ENCODE measurements around the gene SELENOS.

SELENOS gene

GRCh38 chr15:101255051-101255395, 22.3 kb downstream of the SELENOS start:
- no peak for DNase-seq (ENCODE audit: low spot score)
- Mint-ChIP-seq H3K4me1 (ENCODE audit: low read depth) (peaks cover 32% of the 10 kb centered on the region), H3K4me3 (no peak overlapping the region), H3K27me3 (ENCODE audit: low read depth) (peaks cover 13% of the 10 kb centered on the region), H3K27ac (no peak overlapping the region), H3K9me3 (no peaks in the 10 kb centered on the region), H3K36me3 (ENCODE audit: low read depth) (peaks cover 6% of the 10 kb centered on the region)

- H3K4me3 Mint-ChIP-seq = no peak overlapping the region
- peaks cover 11% of the 10 kb centered on the region for H3K36me3 Mint-ChIP-seq (ENCODE audit: low read depth)
- no peaks in the 10 kb centered on the region for H3K9me3 Mint-ChIP-seq
- H3K27me3 Mint-ChIP-seq (ENCODE audit: low read depth) = peaks cover 10% of the 10 kb centered on the region
- no peak for DNase-seq (ENCODE audit: low spot score)
- no peak overlapping the region for H3K27ac Mint-ChIP-seq
- peaks cover 37% of the 10 kb centered on the region for H3K4me1 Mint-ChIP-seq (ENCODE audit: low read depth)
Measured at GRCh38 chr15:101254157-101255050, 22.9 kb downstream of the SELENOS start.

GRCh38 chr15:101252836-101253235, 24.4 kb downstream of the SELENOS start:
- H3K4me3 Mint-ChIP-seq = peak overlapping the region; percentile 90
- H3K4me1 Mint-ChIP-seq (ENCODE audit: low read depth) = peaks cover 47% of the 10 kb centered on the region
- no peaks in the 10 kb centered on the region for H3K9me3 Mint-ChIP-seq
- DNase-seq (ENCODE audit: low spot score) = no peak
- peaks cover 20% of the 10 kb centered on the region for H3K36me3 Mint-ChIP-seq (ENCODE audit: low read depth)
- H3K27me3 Mint-ChIP-seq (ENCODE audit: low read depth) = no peaks in the 10 kb centered on the region
- H3K27ac Mint-ChIP-seq = peak overlapping the region; percentile 90

- Mint-ChIP-seq H3K27me3 (ENCODE audit: low read depth) (no peaks in the 10 kb centered on the region), H3K36me3 (ENCODE audit: low read depth) (peaks cover 22% of the 10 kb centered on the region), H3K4me1 (ENCODE audit: low read depth) (peaks cover 54% of the 10 kb centered on the region), H3K27ac (peak within 1 kb of the TSS; percentile 90), H3K4me3 (peak within 1 kb of the TSS; percentile 90), H3K9me3 (no peaks in the 10 kb centered on the region)
- DNase-seq (ENCODE audit: low spot score) = peak; percentile 91
Measured at GRCh38 chr15:101251830-101252820, 25.2 kb downstream of the SELENOS start, which contains the start of gene CHSY1. Gene CHSY1, minus strand, starts transcription at chr15:101252048. Its CDS starts 592 bp downstream, at chr15:101251456.

- Mint-ChIP-seq H3K4me3 (peak overlapping the region; percentile 84), H3K27ac (peak overlapping the region; percentile 88), H3K4me1 (ENCODE audit: low read depth) (peaks cover 58% of the 10 kb centered on the region), H3K9me3 (no peaks in the 10 kb centered on the region), H3K27me3 (ENCODE audit: low read depth) (no peaks in the 10 kb centered on the region), H3K36me3 (ENCODE audit: low read depth) (peaks cover 22% of the 10 kb centered on the region)
- DNase-seq (ENCODE audit: low spot score) = no peak
Measured at GRCh38 chr15:101250873-101251829, 26.1 kb downstream of the SELENOS start.

- H3K27ac Mint-ChIP-seq = peak overlapping the region; percentile 88
- H3K36me3 Mint-ChIP-seq (ENCODE audit: low read depth) = peaks cover 27% of the 10 kb centered on the region
- H3K9me3 Mint-ChIP-seq = no peaks in the 10 kb centered on the region
- H3K4me1 Mint-ChIP-seq (ENCODE audit: low read depth) = peaks cover 61% of the 10 kb centered on the region
- peak overlapping the region; percentile 81 for H3K4me3 Mint-ChIP-seq
- DNase-seq (ENCODE audit: low spot score) = no peak
- no peaks in the 10 kb centered on the region for H3K27me3 Mint-ChIP-seq (ENCODE audit: low read depth)
Measured at GRCh38 chr15:101250341-101250831, 26.9 kb downstream of the SELENOS start.

GRCh38 chr15:101248274-101248673, 29.0 kb downstream of the SELENOS start:
- H3K4me1 Mint-ChIP-seq (ENCODE audit: low read depth) = peaks cover 75% of the 10 kb centered on the region

GRCh38 chr15:101246824-101247745, 30.2 kb downstream of the SELENOS start:
- peaks cover 76% of the 10 kb centered on the region for H3K4me1 Mint-ChIP-seq (ENCODE audit: low read depth)
- no peaks in the 10 kb centered on the region for H3K9me3 Mint-ChIP-seq
- no peak for DNase-seq (ENCODE audit: low spot score)
- peaks cover 47% of the 10 kb centered on the region for H3K36me3 Mint-ChIP-seq (ENCODE audit: low read depth)
- peak overlapping the region; percentile 68 for H3K4me3 Mint-ChIP-seq
- no peaks in the 10 kb centered on the region for H3K27me3 Mint-ChIP-seq (ENCODE audit: low read depth)
- H3K27ac Mint-ChIP-seq = peak overlapping the region; percentile 82

More at GRCh38 chr15:101248274-101248673, 29.0 kb downstream of the SELENOS start:
- Mint-ChIP-seq H3K27me3 (ENCODE audit: low read depth) (no peaks in the 10 kb centered on the region), H3K27ac (peak overlapping the region; percentile 29), H3K4me3 (peak overlapping the region; percentile 49), H3K9me3 (no peaks in the 10 kb centered on the region), H3K36me3 (ENCODE audit: low read depth) (peaks cover 40% of the 10 kb centered on the region)
- DNase-seq (ENCODE audit: low spot score) = no peak

GRCh38 chr15:101246391-101246790, 30.9 kb downstream of the SELENOS start:
- Mint-ChIP-seq H3K27ac (peak overlapping the region; percentile 46), H3K27me3 (ENCODE audit: low read depth) (no peaks in the 10 kb centered on the region), H3K36me3 (ENCODE audit: low read depth) (peaks cover 49% of the 10 kb centered on the region), H3K4me3 (peak overlapping the region; percentile 68), H3K4me1 (ENCODE audit: low read depth) (peaks cover 82% of the 10 kb centered on the region), H3K9me3 (no peaks in the 10 kb centered on the region)
- no peak for DNase-seq (ENCODE audit: low spot score)

- Mint-ChIP-seq H3K4me3 (peak overlapping the region; percentile 68), H3K27ac (peak overlapping the region; percentile 64), H3K4me1 (ENCODE audit: low read depth) (peaks cover 85% of the 10 kb centered on the region), H3K9me3 (no peaks in the 10 kb centered on the region), H3K27me3 (ENCODE audit: low read depth) (no peaks in the 10 kb centered on the region), H3K36me3 (ENCODE audit: low read depth) (peaks cover 43% of the 10 kb centered on the region)
- DNase-seq (ENCODE audit: low spot score) = no peak
Measured at GRCh38 chr15:101244889-101245668, 32.2 kb downstream of the SELENOS start.

GRCh38 chr15:101244036-101244781, 33.1 kb downstream of the SELENOS start:
- peak overlapping the region; percentile 64 for H3K27ac Mint-ChIP-seq
- DNase-seq (ENCODE audit: low spot score) = no peak
- no peaks in the 10 kb centered on the region for H3K9me3 Mint-ChIP-seq
- H3K36me3 Mint-ChIP-seq (ENCODE audit: low read depth) = peaks cover 40% of the 10 kb centered on the region
- H3K4me1 Mint-ChIP-seq (ENCODE audit: low read depth) = peaks cover 87% of the 10 kb centered on the region
- no peaks in the 10 kb centered on the region for H3K27me3 Mint-ChIP-seq (ENCODE audit: low read depth)
- H3K4me3 Mint-ChIP-seq = peak overlapping the region; percentile 68

All from T-helper 2 cell treated with Interferon-gamma antibody and Interleukin-4, amounts not matched to agents 5 μg/mL and 100 μg/mL, for 36 hours (primary cell).